Esophagus muscularis mucosa (tissue), 4 donors: ENCODE measurements around the gene MCMBP. TPM values are rescaled to one million over a fixed set of nuclear protein-coding genes. Genes with fewer than 3 reads are reported as not detected.

Experiments used
- DNase-seq: peaks from one replicate; pipeline ENCODE4 v3.0.0-alpha.2; 2017; ENCODE audit errors: extremely low spot score
- H3K27ac ChIP-seq, 4 donors: fragments of 200-600 bp; sonication (generic); replicated peaks in 1 of 4; 1 replicate in 3 of 4; 2 replicates in 1 of 4; pipeline ENCODE4 v1.5.1; 2016 to 2019; ENCODE audit warnings: mild to moderate bottlenecking in 1 of 4
- H3K27me3 ChIP-seq, 4 donors: fragments of 200-600 bp; sonication (generic); one replicate each; pipeline versions ENCODE4 v1.5.1 to v1.6.0; 2016 to 2019
- H3K36me3 ChIP-seq, 4 donors: fragments of 200-600 bp; sonication (generic); one replicate each; pipeline ENCODE4 v1.5.1; 2016 to 2019
- H3K4me1 ChIP-seq, 4 donors: fragments of 200-600 bp; sonication (generic); one replicate each; pipeline ENCODE4 v1.5.1; 2016 to 2019
- H3K4me3 ChIP-seq, 4 donors: fragments of 200-600 bp; sonication (generic); 1 replicate in 2 of 4; 2 replicates in 2 of 4; pipeline ENCODE4 v1.5.1; 2016 to 2019; ENCODE audit warnings: mild to moderate bottlenecking in 4 of 4, moderate library complexity in 1 of 4
- H3K9me3 ChIP-seq, 4 donors: fragments of 200-600 bp; sonication (generic); 1 replicate in 3 of 4; 2 replicates in 1 of 4; pipeline ENCODE4 v1.5.1; 2016 to 2019
- CTCF ChIP-seq, 3 experiments: fragments of 200-600 bp in 2 of 3; fragments of 450-650 bp in 1 of 3; sonication (generic) in 2 of 3; IDR thresholded peaks; one replicate each; pipeline ENCODE4 v1.5.1; 2017 to 2019; ENCODE audit warnings: antibody characterized with exemption in 3 of 3, mild to moderate bottlenecking in 2 of 3, moderate library complexity in 1 of 3
- EP300 ChIP-seq: sonication (generic); formaldehyde crosslinking; IDR thresholded peaks from one replicate; pipeline ENCODE4 v1.6.1; 2017; ENCODE audit warnings: antibody characterized with exemption
- POLR2A ChIP-seq: fragments of 450-650 bp; IDR thresholded peaks from one replicate; pipeline ENCODE4 v1.6.1; 2017; ENCODE audit warnings: antibody characterized with exemption, moderate library complexity, mild to moderate bottlenecking, low read depth
- POLR2AphosphoS5 ChIP-seq, 2 donors: sonication (generic); formaldehyde crosslinking; IDR thresholded peaks; one replicate each; pipeline ENCODE4 v1.6.1; 2017; ENCODE audit warnings: antibody characterized with exemption in 2 of 2
- WGBS: methylation state at CpG from one replicate; pipeline ENCODE4 v1.1.5; 2018; 5-methylcytosine and 5-hydroxymethylcytosine counted together
- intact Hi-C: fragments of 100-400 bp; cut with DNase I; formaldehyde crosslinking; loops from one replicate; pipeline ENCODE4 v1.15.1; 2023
- total RNA-seq, 4 donors: library from RNA; depleted of rRNA; stranded (reverse); fragments of >200 nt; gene quantifications; one replicate each; pipeline versions ENCODE4 v1.1.0 to v1.2.1, GENCODE V29; 2016

The MCMBP gene
- total RNA-seq, 4 donors from 2014 or later, result 47.3 to 77.2 (median 52.3) TPM

GRCh38 chr10:119817991-119818888 lies 54.4 kb downstream of the MCMBP start:
- 59% methylated on average over 39 of the region's 84 CpGs for WGBS
- TF ChIP-seq POLR2AphosphoS5 (IDR thresholded peaks at IDR 0.05) (peak; percentile 41 to 52), CTCF (IDR thresholded peaks at IDR 0.05) (peak in 1 of 3 experiments; percentile 5), EP300 (no peak), POLR2A (no peak)
- Histone ChIP-seq H3K27ac (peak overlapping the region; percentile 21 to 52 (median 30)), H3K4me3 (peak overlapping the region; percentile 42 to 56 (median 45)), H3K36me3 (peaks cover 4 to 42% (median 33%) of the 10 kb centered on the region in 4 donors), H3K27me3 (no peaks in the 10 kb centered on the region), H3K9me3 (no peaks in the 10 kb centered on the region), H3K4me1 (peaks cover 5 to 25% (median 16%) of the 10 kb centered on the region in 4 donors)
- intact Hi-C loops, result no loop called here
- DNase-seq, result no peak

GRCh38 chr10:119815671-119816070 lies 57.0 kb downstream of the MCMBP start:
- no peak for DNase-seq
- H3K36me3 ChIP-seq, result peaks cover 0 to 42% (median 31%) of the 10 kb centered on the region in 4 donors
- peaks cover 5 to 23% (median 16%) of the 10 kb centered on the region in 4 donors for H3K4me1 ChIP-seq
- H3K4me3 ChIP-seq, result no peak overlapping the region
- no peak overlapping the region for H3K27ac ChIP-seq
- WGBS, result 95% methylated on average over 7 of the region's 7 CpGs
- TF ChIP-seq POLR2AphosphoS5 (IDR thresholded peaks at IDR 0.05), result no peak
- intact Hi-C loops, result no loop called here
- H3K27me3 ChIP-seq, result no peaks in the 10 kb centered on the region
- no peaks in the 10 kb centered on the region for H3K9me3 ChIP-seq

GRCh38 chr10:119812684-119813083 lies 60.0 kb downstream of the MCMBP start:
- Histone ChIP-seq H3K4me1 (peaks cover 0 to under 1% (median 0%) of the 10 kb centered on the region in 4 donors), H3K27me3 (no peaks in the 10 kb centered on the region), H3K36me3 (peaks cover 9 to 43% (median 26%) of the 10 kb centered on the region in 4 donors), H3K9me3 (no peaks in the 10 kb centered on the region), H3K27ac (no peak overlapping the region), H3K4me3 (no peak overlapping the region)
- no peak for TF ChIP-seq CTCF (IDR thresholded peaks at IDR 0.05)
- no peak for TF ChIP-seq POLR2A
- no peak for TF ChIP-seq POLR2AphosphoS5 (IDR thresholded peaks at IDR 0.05)
- TF ChIP-seq EP300, result no peak
- intact Hi-C loops, result no loop called here
- no peak for DNase-seq

GRCh38 chr10:119811122-119811521 lies 61.5 kb downstream of the MCMBP start:
- intact Hi-C loops, result no loop called here
- H3K27ac ChIP-seq, result no peak overlapping the region
- no peaks in the 10 kb centered on the region for H3K4me1 ChIP-seq
- WGBS, result 92% methylated on average over 4 of the region's 4 CpGs
- TF ChIP-seq CTCF (IDR thresholded peaks at IDR 0.05) (no peak), POLR2A (no peak), EP300 (no peak), POLR2AphosphoS5 (IDR thresholded peaks at IDR 0.05) (no peak)
- no peak for DNase-seq
- peaks cover 9 to 48% (median 30%) of the 10 kb centered on the region in 4 donors for H3K36me3 ChIP-seq
- H3K9me3 ChIP-seq, result no peaks in the 10 kb centered on the region
- H3K4me3 ChIP-seq, result no peak overlapping the region
- H3K27me3 ChIP-seq, result no peaks in the 10 kb centered on the region

- Histone ChIP-seq H3K4me1 (no peaks in the 10 kb centered on the region), H3K4me3 (no peak overlapping the region), H3K9me3 (no peaks in the 10 kb centered on the region), H3K36me3 (peaks cover 20 to 43% (median 28%) of the 10 kb centered on the region in 4 donors), H3K27me3 (no peaks in the 10 kb centered on the region), H3K27ac (no peak overlapping the region)
- TF ChIP-seq EP300 (no peak), POLR2AphosphoS5 (IDR thresholded peaks at IDR 0.05) (no peak), POLR2A (no peak), CTCF (IDR thresholded peaks at IDR 0.05) (no peak)
- intact Hi-C loops, result no loop called here
- DNase-seq, result peak; percentile 53
- WGBS, result 95% methylated on average over 3 of the region's 3 CpGs
Measured at GRCh38 chr10:119807960-119808697, 64.5 kb downstream of the MCMBP start.
